ENCODE results near the gene HSD17B3. TPM values are rescaled to one million over a fixed set of nuclear protein-coding genes. Genes with fewer than 3 reads are reported as not detected.

HSD17B3 gene
- total RNA-seq, 4 donors from 2014 or later: 1.6 to 14.5 (median 2.0) TPM; not detected in 1

DNA sequence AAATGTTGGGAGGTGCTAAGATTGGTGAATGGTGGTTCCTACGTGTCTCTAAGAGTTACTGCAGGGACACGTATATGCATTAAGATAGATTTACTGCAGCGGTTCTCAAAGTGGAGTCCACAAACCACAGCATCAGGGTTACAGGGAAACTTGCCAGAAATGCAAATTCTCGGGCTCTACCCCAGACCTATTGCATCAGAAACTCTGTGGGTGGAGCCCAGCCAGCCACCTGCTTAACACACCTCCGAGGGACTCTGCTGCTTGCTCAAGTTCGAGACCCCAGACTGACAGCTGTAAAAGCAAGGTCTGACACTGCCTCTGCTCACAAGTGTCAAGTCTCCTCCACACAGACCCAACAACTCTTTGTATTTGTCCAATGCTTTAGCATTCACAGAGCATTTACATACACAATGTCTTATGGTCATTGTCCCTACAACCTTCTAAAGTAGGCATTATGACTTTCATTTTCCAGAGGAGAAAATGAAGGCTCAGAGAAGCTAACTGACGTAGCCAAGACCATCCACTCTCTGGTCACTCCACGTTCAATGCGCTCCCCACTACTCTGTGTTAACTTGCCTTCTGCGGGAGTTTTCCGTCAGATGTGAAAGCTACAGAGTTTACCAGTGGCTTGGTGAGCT, 48.8 kb downstream of the HSD17B3 start:
- no peak overlapping the region for H3K4me3 ChIP-seq
- H3K4me1 ChIP-seq: no peaks in the 10 kb centered on the region
- no peaks in the 10 kb centered on the region for H3K9me3 ChIP-seq
- H3K36me3 ChIP-seq: no peaks in the 10 kb centered on the region
- H3K27ac ChIP-seq: no peak overlapping the region
- H3K27me3 ChIP-seq: no peaks in the 10 kb centered on the region
- DNase-seq: no peak
- TF ChIP-seq, protein P1, sequence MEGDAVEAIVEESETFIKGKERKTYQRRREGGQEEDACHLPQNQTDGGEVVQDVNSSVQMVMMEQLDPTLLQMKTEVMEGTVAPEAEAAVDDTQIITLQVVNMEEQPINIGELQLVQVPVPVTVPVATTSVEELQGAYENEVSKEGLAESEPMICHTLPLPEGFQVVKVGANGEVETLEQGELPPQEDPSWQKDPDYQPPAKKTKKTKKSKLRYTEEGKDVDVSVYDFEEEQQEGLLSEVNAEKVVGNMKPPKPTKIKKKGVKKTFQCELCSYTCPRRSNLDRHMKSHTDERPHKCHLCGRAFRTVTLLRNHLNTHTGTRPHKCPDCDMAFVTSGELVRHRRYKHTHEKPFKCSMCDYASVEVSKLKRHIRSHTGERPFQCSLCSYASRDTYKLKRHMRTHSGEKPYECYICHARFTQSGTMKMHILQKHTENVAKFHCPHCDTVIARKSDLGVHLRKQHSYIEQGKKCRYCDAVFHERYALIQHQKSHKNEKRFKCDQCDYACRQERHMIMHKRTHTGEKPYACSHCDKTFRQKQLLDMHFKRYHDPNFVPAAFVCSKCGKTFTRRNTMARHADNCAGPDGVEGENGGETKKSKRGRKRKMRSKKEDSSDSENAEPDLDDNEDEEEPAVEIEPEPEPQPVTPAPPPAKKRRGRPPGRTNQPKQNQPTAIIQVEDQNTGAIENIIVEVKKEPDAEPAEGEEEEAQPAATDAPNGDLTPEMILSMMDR (IDR thresholded peaks at IDR 0.05): no peak
- no peak for TF ChIP-seq POLR2A (IDR thresholded peaks at IDR 0.05)

DNA sequence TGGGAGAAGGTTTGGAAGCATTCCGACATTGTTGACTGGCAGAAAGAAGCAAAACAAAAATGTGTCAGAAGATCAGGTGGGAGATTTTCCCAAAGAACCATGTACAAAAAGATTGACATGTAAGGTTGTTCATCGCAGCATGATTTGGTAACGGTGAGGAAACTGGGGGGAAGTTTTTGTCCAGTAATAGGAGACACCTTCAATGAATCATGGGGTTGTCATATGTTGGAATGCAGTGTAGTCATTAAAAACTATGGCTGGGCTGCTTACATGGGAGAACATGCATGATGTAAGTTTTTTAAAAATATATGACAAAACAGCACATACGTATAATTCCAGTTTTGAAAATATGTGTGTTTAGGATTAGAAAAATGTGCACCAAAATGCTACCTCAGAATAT, 50.5 kb downstream of the HSD17B3 start:
- Histone ChIP-seq H3K9me3 (no peaks in the 10 kb centered on the region), H3K27ac (no peak overlapping the region), H3K4me3 (no peak overlapping the region), H3K36me3 (no peaks in the 10 kb centered on the region), H3K4me1 (no peaks in the 10 kb centered on the region), H3K27me3 (no peaks in the 10 kb centered on the region)
- no peak for DNase-seq
- TF ChIP-seq, protein P1 (IDR thresholded peaks at IDR 0.05): no peak
- no peak for TF ChIP-seq POLR2A (IDR thresholded peaks at IDR 0.05)

DNA sequence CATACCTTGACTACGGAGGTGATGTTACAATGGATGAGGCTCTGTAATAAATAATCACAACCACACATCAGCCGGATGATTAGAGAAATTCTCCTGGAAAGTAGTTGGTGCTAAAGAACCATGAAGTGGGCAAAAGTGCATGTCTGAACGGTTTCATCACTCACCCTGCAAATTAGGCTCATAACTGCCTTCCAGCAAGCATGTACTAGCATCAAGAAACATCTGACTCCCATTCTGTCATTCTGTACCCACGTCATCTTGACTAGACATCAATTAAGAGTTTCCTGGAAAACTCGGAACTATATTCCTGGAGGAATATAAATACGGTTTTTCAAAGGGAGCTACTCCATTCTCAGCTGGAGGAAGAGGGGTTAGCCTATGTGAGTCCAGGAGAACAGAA, 52.2 kb downstream of the HSD17B3 start:
- no peak overlapping the region for H3K27ac ChIP-seq
- no peak overlapping the region for H3K4me3 ChIP-seq
- no peak for DNase-seq
- no peaks in the 10 kb centered on the region for H3K4me1 ChIP-seq
- no peaks in the 10 kb centered on the region for H3K36me3 ChIP-seq
- no peak for TF ChIP-seq POLR2A (IDR thresholded peaks at IDR 0.05)
- TF ChIP-seq, protein P1 (IDR thresholded peaks at IDR 0.05): no peak
- H3K27me3 ChIP-seq: no peaks in the 10 kb centered on the region
- no peaks in the 10 kb centered on the region for H3K9me3 ChIP-seq

DNA sequence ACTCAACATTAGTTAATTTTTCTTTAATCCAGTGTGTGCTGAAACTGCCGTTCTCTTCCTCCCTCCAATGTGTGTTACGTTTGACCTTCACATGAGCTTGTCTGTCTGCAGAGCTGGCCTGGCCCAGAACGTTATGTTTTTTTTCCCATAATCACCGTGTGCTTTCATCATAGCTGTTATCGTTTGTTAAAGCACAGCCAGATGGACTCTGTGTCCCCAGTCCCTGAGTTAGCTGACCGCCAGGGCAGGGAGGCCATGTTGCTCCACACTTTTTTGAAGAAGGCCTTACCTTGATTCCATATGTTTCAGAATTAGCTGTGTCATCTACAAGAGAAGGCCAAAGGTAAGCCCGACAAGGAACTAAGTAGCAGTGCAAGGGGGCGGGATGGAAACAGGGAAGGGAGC, 55.7 kb downstream of the HSD17B3 start:
- Histone ChIP-seq H3K4me3 (no peak overlapping the region), H3K4me1 (no peaks in the 10 kb centered on the region), H3K9me3 (no peaks in the 10 kb centered on the region), H3K27me3 (no peaks in the 10 kb centered on the region), H3K27ac (no peak overlapping the region), H3K36me3 (no peaks in the 10 kb centered on the region)
- DNase-seq: no peak
- TF ChIP-seq POLR2A (IDR thresholded peaks at IDR 0.05): no peak
- TF ChIP-seq, protein P1 (IDR thresholded peaks at IDR 0.05): no peak

DNA sequence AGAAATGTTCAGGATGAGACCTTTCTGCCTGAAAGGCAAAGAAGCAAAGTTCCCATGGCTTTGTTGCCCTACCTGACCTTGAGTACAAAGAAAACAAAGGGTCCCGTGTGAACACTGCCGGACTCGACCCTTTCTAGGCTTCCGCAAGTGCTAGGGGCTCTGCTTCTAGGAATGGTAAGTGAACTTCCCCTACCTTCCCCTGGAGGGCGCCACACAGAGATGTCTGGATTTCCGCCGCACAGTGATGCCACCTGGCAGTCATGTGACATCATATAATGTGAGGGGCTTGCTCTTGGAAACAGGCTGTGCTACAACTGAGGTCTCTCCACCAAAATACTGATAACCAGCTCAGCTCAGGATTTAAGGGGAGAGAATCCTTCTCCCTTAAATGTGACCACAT, 56.6 kb downstream of the HSD17B3 start:
- Histone ChIP-seq H3K4me1 (no peaks in the 10 kb centered on the region), H3K9me3 (no peaks in the 10 kb centered on the region), H3K36me3 (no peaks in the 10 kb centered on the region), H3K4me3 (no peak overlapping the region), H3K27ac (no peak overlapping the region), H3K27me3 (no peaks in the 10 kb centered on the region)
- DNase-seq: no peak
- TF ChIP-seq POLR2A (IDR thresholded peaks at IDR 0.05): no peak
- TF ChIP-seq, protein P1 (IDR thresholded peaks at IDR 0.05): no peak

DNA sequence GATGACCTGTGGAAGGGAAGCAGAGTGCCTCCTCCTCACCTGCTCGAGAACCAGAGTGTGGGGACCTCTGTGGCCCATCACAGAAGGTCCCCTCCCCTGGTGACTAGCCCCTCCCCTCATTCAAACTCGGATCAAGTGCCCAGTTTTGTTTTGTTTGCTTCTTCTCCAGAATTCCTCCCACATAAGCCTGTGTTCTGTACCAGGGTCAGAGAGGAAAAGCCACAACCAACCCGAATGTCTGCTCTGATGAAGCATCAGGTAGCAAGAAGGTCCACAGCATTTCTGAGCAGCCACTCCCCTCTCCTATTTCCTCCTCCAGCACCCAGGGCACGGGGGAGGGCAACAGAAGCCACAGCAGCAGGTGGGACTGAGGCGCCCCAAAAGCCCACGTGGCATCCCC, 58.2 kb downstream of the HSD17B3 start:
- Histone ChIP-seq H3K36me3 (no peaks in the 10 kb centered on the region), H3K4me3 (no peak overlapping the region), H3K9me3 (no peaks in the 10 kb centered on the region), H3K27me3 (no peaks in the 10 kb centered on the region), H3K4me1 (no peaks in the 10 kb centered on the region), H3K27ac (no peak overlapping the region)
- TF ChIP-seq, protein P1 (IDR thresholded peaks at IDR 0.05): no peak
- TF ChIP-seq POLR2A (IDR thresholded peaks at IDR 0.05): no peak
- DNase-seq: no peak

All from Peyer's patch (tissue), 4 donors.